Measurements from ENCODE around the gene KCND3. TPM values are rescaled to one million over a fixed set of nuclear protein-coding genes. Genes with fewer than 3 reads are reported as not detected.

The KCND3 gene
- total RNA-seq, 1 experiment from 2014 or later = not detected

GRCh38 chr1:111835514-111835913, 154.0 kb downstream of the KCND3 start:
- Mint-ChIP-seq H3K27me3 (ENCODE audit: insufficient read depth, unreplicated experiment) (peaks cover 52% of the 10 kb centered on the region), H3K4me3 (ENCODE audit: unreplicated experiment) (no peak overlapping the region), H3K27ac (ENCODE audit: low read depth, unreplicated experiment) (no peak overlapping the region), H3K36me3 (ENCODE audit: insufficient read depth, unreplicated experiment) (no peaks in the 10 kb centered on the region), H3K9me3 (ENCODE audit: unreplicated experiment) (no peaks in the 10 kb centered on the region), H3K4me1 (ENCODE audit: insufficient read depth, unreplicated experiment) (no peaks in the 10 kb centered on the region)
- TF ChIP-seq CTCF (IDR thresholded peaks at IDR 0.05; ENCODE audit: unreplicated experiment) = no peak
- POLR2A ChIA-PET = interaction anchor here (0.9 kb wide), 1 partner anchor 44 kb away, joined by 4 read pairs; no protein-coding TSS in a partner anchor
- CTCF ChIA-PET = no interaction called here
- intact Hi-C loops (cut with micrococcal nuclease) = no loop called here
- BruUV-seq (replicated peaks) = no TSS peak
- no peak for DNase-seq (ENCODE audit: unreplicated experiment)

DNA sequence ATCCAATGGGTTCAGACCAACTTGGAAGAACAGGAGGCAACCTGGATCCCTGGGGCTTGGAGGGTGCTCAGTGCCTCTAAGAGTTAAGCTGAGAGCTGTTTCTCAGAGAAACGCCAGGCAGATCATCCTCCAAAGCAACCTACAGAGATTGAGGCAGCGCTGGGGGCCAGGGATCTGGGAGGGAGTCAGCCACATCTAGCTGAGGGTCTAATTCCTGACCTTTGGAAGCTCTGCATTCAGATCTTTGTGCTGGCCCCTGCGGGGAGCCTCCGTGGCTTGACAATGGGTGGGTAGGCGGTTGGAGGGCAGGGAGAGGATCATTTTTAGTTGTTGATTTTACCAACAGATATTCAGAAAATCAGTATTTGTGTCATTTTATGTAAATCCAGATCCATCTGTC, 154.5 kb downstream of the KCND3 start:
- DNase-seq (ENCODE audit: unreplicated experiment) = no peak
- Mint-ChIP-seq H3K4me3 (ENCODE audit: unreplicated experiment) (no peak overlapping the region), H3K27ac (ENCODE audit: low read depth, unreplicated experiment) (no peak overlapping the region), H3K4me1 (ENCODE audit: insufficient read depth, unreplicated experiment) (no peaks in the 10 kb centered on the region), H3K27me3 (ENCODE audit: insufficient read depth, unreplicated experiment) (peaks cover 51% of the 10 kb centered on the region), H3K9me3 (ENCODE audit: unreplicated experiment) (no peaks in the 10 kb centered on the region), H3K36me3 (ENCODE audit: insufficient read depth, unreplicated experiment) (no peaks in the 10 kb centered on the region)
- intact Hi-C loops (cut with micrococcal nuclease) = no loop called here
- TF ChIP-seq CTCF (IDR thresholded peaks at IDR 0.05; ENCODE audit: unreplicated experiment) = no peak
- BruUV-seq (replicated peaks) = no TSS peak
- ChIA-PET CTCF (interaction anchor here (0.7 kb wide), 1 partner anchor 583 kb away, joined by 3 read pairs; no protein-coding TSS in a partner anchor), POLR2A (interaction anchor here (0.7 to 0.9 kb wide), 2 partner anchors 45 to 381 kb away, joined by 3 to 4 read pairs; no protein-coding TSS in a partner anchor)

DNA sequence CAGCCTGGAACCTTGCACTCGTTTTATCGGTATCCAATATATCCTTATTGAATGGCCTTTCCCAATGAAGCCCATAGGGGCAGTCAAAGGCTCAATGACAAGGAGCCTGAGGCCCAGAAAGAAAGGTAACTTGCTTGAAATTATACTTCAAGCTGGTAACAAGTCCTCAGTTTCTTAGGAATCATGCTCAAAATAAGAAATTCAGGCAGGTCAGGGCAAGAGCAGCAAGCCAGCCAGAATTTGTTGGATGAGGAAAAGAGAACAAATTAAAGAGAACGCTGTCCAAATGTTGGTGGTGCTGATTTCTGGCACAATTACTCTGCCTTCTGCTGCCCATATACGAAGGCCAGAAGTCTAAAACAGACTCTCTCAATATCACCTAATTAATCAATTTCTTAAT, 156.1 kb downstream of the KCND3 start:
- Mint-ChIP-seq H3K27me3 (ENCODE audit: insufficient read depth, unreplicated experiment) (peaks cover 55% of the 10 kb centered on the region), H3K9me3 (ENCODE audit: unreplicated experiment) (no peaks in the 10 kb centered on the region), H3K4me3 (ENCODE audit: unreplicated experiment) (no peak overlapping the region), H3K36me3 (ENCODE audit: insufficient read depth, unreplicated experiment) (no peaks in the 10 kb centered on the region), H3K4me1 (ENCODE audit: insufficient read depth, unreplicated experiment) (no peaks in the 10 kb centered on the region), H3K27ac (ENCODE audit: low read depth, unreplicated experiment) (no peak overlapping the region)
- ChIA-PET CTCF (no interaction called here), POLR2A (no interaction called here)
- intact Hi-C loops (cut with micrococcal nuclease) = no loop called here
- no peak for TF ChIP-seq CTCF (IDR thresholded peaks at IDR 0.05; ENCODE audit: unreplicated experiment)
- peak; percentile 15 for DNase-seq (ENCODE audit: unreplicated experiment)
- BruUV-seq (replicated peaks) = no TSS peak

DNA sequence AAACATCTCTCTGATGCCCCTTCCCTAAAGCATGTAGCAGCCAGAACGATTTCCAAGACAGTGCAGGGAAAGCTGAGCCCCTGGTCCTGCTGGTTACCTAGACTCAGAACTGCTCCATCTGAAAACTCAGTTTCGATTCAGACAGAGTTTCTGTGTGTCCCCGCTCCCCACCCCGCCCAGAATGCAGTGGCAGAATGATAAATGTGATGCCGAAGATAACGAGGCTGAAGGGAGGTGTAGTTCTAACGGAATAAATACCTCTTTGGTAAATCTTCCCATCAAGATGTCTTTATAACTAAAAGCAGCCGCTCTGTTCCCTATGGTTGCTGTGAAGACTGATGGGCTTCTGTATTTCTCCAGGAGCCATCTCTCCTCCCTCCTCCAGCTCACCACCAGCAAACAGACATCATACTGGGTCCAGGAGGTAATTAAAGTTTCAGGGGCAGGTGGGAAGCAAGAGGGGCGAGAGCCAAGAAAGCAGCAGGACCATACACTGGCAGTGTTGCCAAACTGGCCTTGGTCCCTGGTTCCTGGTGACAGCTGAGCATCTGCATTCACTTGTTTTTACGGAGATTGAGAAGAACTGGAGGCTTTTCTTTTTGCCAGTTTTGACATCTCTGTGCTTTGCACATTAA, 156.8 kb downstream of the KCND3 start:
- no peak overlapping the region for H3K27ac Mint-ChIP-seq (ENCODE audit: low read depth, unreplicated experiment)
- no peaks in the 10 kb centered on the region for H3K36me3 Mint-ChIP-seq (ENCODE audit: insufficient read depth, unreplicated experiment)
- no TSS peak for BruUV-seq (replicated peaks)
- no peak for TF ChIP-seq CTCF (IDR thresholded peaks at IDR 0.05; ENCODE audit: unreplicated experiment)
- no peak overlapping the region for H3K4me3 Mint-ChIP-seq (ENCODE audit: unreplicated experiment)
- no peaks in the 10 kb centered on the region for H3K4me1 Mint-ChIP-seq (ENCODE audit: insufficient read depth, unreplicated experiment)
- no peak for DNase-seq (ENCODE audit: unreplicated experiment)
- no peaks in the 10 kb centered on the region for H3K9me3 Mint-ChIP-seq (ENCODE audit: unreplicated experiment)
- H3K27me3 Mint-ChIP-seq (ENCODE audit: insufficient read depth, unreplicated experiment) = peaks cover 57% of the 10 kb centered on the region
- POLR2A ChIA-PET = no interaction called here
- CTCF ChIA-PET = no interaction called here
- intact Hi-C loops (cut with micrococcal nuclease) = no loop called here

Data from MCF 10A (cell line).